Neural progenitor cell (in vitro differentiated cells): ENCODE results near the gene NDN.

Source experiments
- EZH2 ChIP-seq: fragments of 200-600 bp; sonication (generic); IDR thresholded peaks from 2 replicates; pipeline ENCODE4 v1.6.1; 2017; ENCODE audit warnings: antibody characterized with exemption, mild to moderate bottlenecking, moderate library complexity
- EZH2phosphoT487 ChIP-seq: fragments of 200-600 bp; sonication (generic); IDR thresholded peaks from 2 replicates; pipeline ENCODE4 v1.6.1; 2017; ENCODE audit warnings: antibody characterized with exemption
- TF ChIP-seq, protein P1 (sequence below): fragments of 200-600 bp; sonication (generic); IDR thresholded peaks from 2 replicates; pipeline ENCODE4 v1.5.1; 2017; ENCODE audit warnings: antibody characterized with exemption, mild to moderate bottlenecking

DNA sequence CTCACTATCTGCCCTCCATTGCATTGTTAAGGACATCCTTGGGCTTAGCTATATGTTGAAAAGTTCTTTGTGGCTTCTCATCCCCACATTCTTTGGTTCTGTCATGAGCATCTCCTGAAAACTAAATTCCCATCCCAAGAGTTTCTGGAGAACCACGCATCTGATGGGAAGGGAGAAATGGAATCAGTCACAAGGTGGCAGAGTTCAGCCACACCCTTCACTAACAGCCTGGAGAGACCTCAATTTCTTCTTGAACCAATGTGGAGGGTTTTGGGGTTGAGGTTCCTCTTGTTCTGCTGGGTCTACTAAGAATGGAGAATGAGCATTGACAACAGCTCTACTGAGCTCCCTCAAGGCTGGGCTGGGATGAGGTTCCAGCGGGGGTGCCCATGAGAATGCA is 23.9 kb downstream of the NDN start:
- TF ChIP-seq, protein P1, sequence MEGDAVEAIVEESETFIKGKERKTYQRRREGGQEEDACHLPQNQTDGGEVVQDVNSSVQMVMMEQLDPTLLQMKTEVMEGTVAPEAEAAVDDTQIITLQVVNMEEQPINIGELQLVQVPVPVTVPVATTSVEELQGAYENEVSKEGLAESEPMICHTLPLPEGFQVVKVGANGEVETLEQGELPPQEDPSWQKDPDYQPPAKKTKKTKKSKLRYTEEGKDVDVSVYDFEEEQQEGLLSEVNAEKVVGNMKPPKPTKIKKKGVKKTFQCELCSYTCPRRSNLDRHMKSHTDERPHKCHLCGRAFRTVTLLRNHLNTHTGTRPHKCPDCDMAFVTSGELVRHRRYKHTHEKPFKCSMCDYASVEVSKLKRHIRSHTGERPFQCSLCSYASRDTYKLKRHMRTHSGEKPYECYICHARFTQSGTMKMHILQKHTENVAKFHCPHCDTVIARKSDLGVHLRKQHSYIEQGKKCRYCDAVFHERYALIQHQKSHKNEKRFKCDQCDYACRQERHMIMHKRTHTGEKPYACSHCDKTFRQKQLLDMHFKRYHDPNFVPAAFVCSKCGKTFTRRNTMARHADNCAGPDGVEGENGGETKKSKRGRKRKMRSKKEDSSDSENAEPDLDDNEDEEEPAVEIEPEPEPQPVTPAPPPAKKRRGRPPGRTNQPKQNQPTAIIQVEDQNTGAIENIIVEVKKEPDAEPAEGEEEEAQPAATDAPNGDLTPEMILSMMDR, result peak; percentile 9
- TF ChIP-seq EZH2phosphoT487 (no peak), EZH2 (no peak)
